ENCODE measurements around the gene PRSS37.

PRSS37 gene

GRCh38 chr7:141841385-141841784 lies at the start of gene PRSS37:
Gene PRSS37, minus strand, starts transcription at chr7:141841485. Its CDS starts 436 bp downstream, at chr7:141841049.
- Histone ChIP-seq H4K20me1 (ENCODE audit: insufficient read depth, low read length) (no peaks in the 10 kb centered on the region), H3K4me3 (ENCODE audit: low read depth, low read length, poor library complexity, severe bottlenecking) (no peak within 1 kb of the TSS), H3K27me3 (ENCODE audit: insufficient read depth, low read length) (no peaks in the 10 kb centered on the region), H3K36me3 (ENCODE audit: insufficient read depth, low read length) (no peaks in the 10 kb centered on the region), H3K9me3 (ENCODE audit: low read length) (no peaks in the 10 kb centered on the region), H2AFZ (ENCODE audit: low read length) (no peak within 1 kb of the TSS), H3K27ac (ENCODE audit: low read depth, low read length, poor library complexity, severe bottlenecking) (no peak within 1 kb of the TSS), H3F3A (ENCODE audit: insufficient read depth, low read length) (no peaks in the 10 kb centered on the region), H3K79me2 (ENCODE audit: insufficient read depth, low read length) (no peaks in the 10 kb centered on the region), H3K9me2 (ENCODE audit: low read depth, low read length) (no peaks in the 10 kb centered on the region), H3K4me2 (ENCODE audit: low read length) (no peak within 1 kb of the TSS), H3K9ac (ENCODE audit: low read length) (no peak within 1 kb of the TSS), H3K4me1 (ENCODE audit: insufficient read depth, low read length, severe bottlenecking) (no peaks in the 10 kb centered on the region)
- no peak for TF ChIP-seq CTCF (IDR thresholded peaks at IDR 0.05; ENCODE audit: low read length)
- TF ChIP-seq EZH2 (IDR thresholded peaks at IDR 0.05; ENCODE audit: borderline replicate concordance, low read length): no peak

- Histone ChIP-seq H2AFZ (ENCODE audit: low read length) (no peak overlapping the region), H3K4me2 (ENCODE audit: low read length) (no peak overlapping the region), H3K9me2 (ENCODE audit: low read depth, low read length) (no peaks in the 10 kb centered on the region), H3K79me2 (ENCODE audit: insufficient read depth, low read length) (no peaks in the 10 kb centered on the region), H3K4me1 (ENCODE audit: insufficient read depth, low read length, severe bottlenecking) (no peaks in the 10 kb centered on the region), H3K36me3 (ENCODE audit: insufficient read depth, low read length) (no peaks in the 10 kb centered on the region), H3K27me3 (ENCODE audit: insufficient read depth, low read length) (no peaks in the 10 kb centered on the region), H4K20me1 (ENCODE audit: insufficient read depth, low read length) (no peaks in the 10 kb centered on the region), H3K27ac (ENCODE audit: low read depth, low read length, poor library complexity, severe bottlenecking) (no peak overlapping the region), H3K9ac (ENCODE audit: low read length) (no peak overlapping the region), H3K9me3 (ENCODE audit: low read length) (no peaks in the 10 kb centered on the region), H3F3A (ENCODE audit: insufficient read depth, low read length) (no peaks in the 10 kb centered on the region), H3K4me3 (ENCODE audit: low read depth, low read length, poor library complexity, severe bottlenecking) (no peak overlapping the region)
- TF ChIP-seq CTCF (IDR thresholded peaks at IDR 0.05; ENCODE audit: low read length) (no peak), EZH2 (IDR thresholded peaks at IDR 0.05; ENCODE audit: borderline replicate concordance, low read length) (no peak)
These were observed 48.0 kb upstream of the PRSS37 start for GRCh38 chr7:141889321-141889720.

GRCh38 chr7:141884539-141885225 lies 43.4 kb upstream of the PRSS37 start:
- TF ChIP-seq EZH2 (IDR thresholded peaks at IDR 0.05; ENCODE audit: borderline replicate concordance, low read length) (no peak), CTCF (IDR thresholded peaks at IDR 0.05; ENCODE audit: low read length) (no peak)
- Histone ChIP-seq H3K9me2 (ENCODE audit: low read depth, low read length) (no peaks in the 10 kb centered on the region), H3K36me3 (ENCODE audit: insufficient read depth, low read length) (no peaks in the 10 kb centered on the region), H4K20me1 (ENCODE audit: insufficient read depth, low read length) (no peaks in the 10 kb centered on the region), H3K4me1 (ENCODE audit: insufficient read depth, low read length, severe bottlenecking) (no peaks in the 10 kb centered on the region), H3K79me2 (ENCODE audit: insufficient read depth, low read length) (no peaks in the 10 kb centered on the region), H3K4me2 (ENCODE audit: low read length) (no peak overlapping the region), H3F3A (ENCODE audit: insufficient read depth, low read length) (no peaks in the 10 kb centered on the region), H3K9me3 (ENCODE audit: low read length) (no peaks in the 10 kb centered on the region), H3K4me3 (ENCODE audit: low read depth, low read length, poor library complexity, severe bottlenecking) (no peak overlapping the region), H2AFZ (ENCODE audit: low read length) (no peak overlapping the region), H3K27me3 (ENCODE audit: insufficient read depth, low read length) (no peaks in the 10 kb centered on the region), H3K9ac (ENCODE audit: low read length) (no peak overlapping the region), H3K27ac (ENCODE audit: low read depth, low read length, poor library complexity, severe bottlenecking) (no peak overlapping the region)

Data from OCI-LY1 (cell line).